Kidney (tissue), 14 donors: ENCODE data around the gene ARL15. TPM values are rescaled to one million over a fixed set of nuclear protein-coding genes. Genes with fewer than 3 reads are reported as not detected.
A peak's percentile ranks its signal among the peaks of the same experiment; 100 is the strongest.

Source experiments
- DNase-seq, 5 donors: peaks; one replicate each; pipeline ENCODE4 v3.0.0-alpha.2; 2013 to 2020
- FAIRE-seq: peaks from 2 replicates; lab custom pipeline; 2012; peaks lifted over from hg19 to GRCh38; lab: Jason Lieb, UNC
- H3K27ac ChIP-seq, 2 donors: one replicate each; pipeline ENCODE4 v1.7.0; 2013; ENCODE audit warnings: low read depth in 2 of 2, low read length in 2 of 2, inconsistent platforms in 1 of 2
- H3K27me3 ChIP-seq: one replicate; pipeline ENCODE4 v1.7.1; 2013; ENCODE audit warnings: low read length, inconsistent platforms; ENCODE audit not compliant: control insufficient read depth, insufficient read depth
- H3K36me3 ChIP-seq, 3 donors: one replicate each; pipeline versions ENCODE4 v1.7.0 to v1.7.1; 2013; ENCODE audit warnings: low read length in 3 of 3, control low read depth in 1 of 3, inconsistent platforms in 1 of 3; ENCODE audit not compliant: insufficient read depth in 3 of 3, control insufficient read depth in 2 of 3
- H3K4me1 ChIP-seq, 3 donors: one replicate each; pipeline versions ENCODE4 v1.7.0 to v1.7.1; 2013; ENCODE audit warnings: low read length in 3 of 3, inconsistent platforms in 1 of 3, low read depth in 1 of 3; ENCODE audit not compliant: control insufficient read depth in 2 of 3, insufficient read depth in 2 of 3
- H3K4me3 ChIP-seq, 3 donors: one replicate each; pipeline versions ENCODE4 v1.7.0 to v1.8.1; 2013; ENCODE audit warnings: low read length in 3 of 3, control low read depth in 1 of 3, inconsistent platforms in 1 of 3
- H3K9ac ChIP-seq, 3 donors: one replicate each; pipeline versions ENCODE4 v1.7.0 to v1.7.1; 2013; ENCODE audit warnings: low read length in 3 of 3, control low read depth in 1 of 3, inconsistent platforms in 1 of 3
- H3K9me3 ChIP-seq, 3 donors: one replicate each; pipeline versions ENCODE4 v1.7.0 to v1.7.1; 2013; ENCODE audit warnings: low read length in 3 of 3, control low read depth in 1 of 3, inconsistent platforms in 1 of 3; ENCODE audit not compliant: control insufficient read depth in 2 of 3, insufficient read depth in 1 of 3
- intact Hi-C: fragments of 100-400 bp; cut with DNase I; formaldehyde crosslinking; loops from one replicate; pipeline ENCODE4 v1.11.1; 2022
- polyA plus RNA-seq: library from polyadenylated mRNA; stranded (reverse); fragments of 350-450 nt; fragmentation: Illumina TruSeq; extraction: RNeasy Lipid Tissue Mini Kit (QIAGEN cat#74804); gene quantifications from one replicate; pipeline ENCODE4 v1.2.3, GENCODE V29; 2014; ENCODE audit warnings: low read depth, low replicate concordance; ENCODE audit not compliant: insufficient read depth
- total RNA-seq: library from RNA; stranded (reverse); fragmentation: NEBNext Ultra II Directional; extraction: Animal tissue kit (Norgen Biotek cat#: 25700); gene quantifications from one replicate; pipeline ENCODE4 v1.2.1, GENCODE V29; 2021
- TF ChIP-seq, protein P1 (sequence below): IDR thresholded peaks from 3 replicates; pipeline ENCODE4 v1.5.1; 2012; ENCODE audit warnings: mild to moderate bottlenecking, moderate library complexity, borderline replicate concordance; ENCODE audit not compliant: insufficient read depth; ENCODE audit errors: extremely low read depth
- donor health status: control.
- donor health status: control.
- donor health status: control.
- donor health status: control.
- donor health status: control.
- donor health status: DM: yes; HTN: yes; CAD: no.
- donor health status: Normal renal cell carcinoma (clear cell type).

The ARL15 gene
- total and polyA plus RNA-seq, 2 donors from 2014 or later: 21.1 to 36.6 TPM

DNA sequence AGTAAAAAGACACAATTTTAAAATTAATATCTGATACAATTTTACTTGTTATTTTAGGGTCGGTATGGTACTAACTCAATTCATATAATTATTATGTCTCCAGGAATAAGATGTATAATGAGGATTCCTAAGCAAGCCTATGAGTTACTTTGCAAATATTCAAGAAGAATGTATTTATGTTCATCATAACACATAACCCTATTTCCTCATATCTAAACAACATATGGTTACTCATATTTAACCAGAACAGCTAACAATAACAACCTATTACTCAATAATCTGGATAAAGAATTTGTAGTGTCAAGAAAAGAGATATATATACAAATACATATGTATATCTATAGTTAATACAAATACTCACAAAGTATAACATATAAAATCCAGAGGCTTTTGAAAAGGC lies 285.9 kb downstream of the ARL15 start:
- no peak for DNase-seq
- H3K4me3 ChIP-seq: no peak overlapping the region
- H3K27me3 ChIP-seq: no peaks in the 10 kb centered on the region
- H3K36me3 ChIP-seq: no peaks in the 10 kb centered on the region
- intact Hi-C loops: no loop called here
- no peaks in the 10 kb centered on the region for H3K4me1 ChIP-seq
- H3K27ac ChIP-seq: no peak overlapping the region
- FAIRE-seq: peak; percentile 35
- TF ChIP-seq, protein P1, sequence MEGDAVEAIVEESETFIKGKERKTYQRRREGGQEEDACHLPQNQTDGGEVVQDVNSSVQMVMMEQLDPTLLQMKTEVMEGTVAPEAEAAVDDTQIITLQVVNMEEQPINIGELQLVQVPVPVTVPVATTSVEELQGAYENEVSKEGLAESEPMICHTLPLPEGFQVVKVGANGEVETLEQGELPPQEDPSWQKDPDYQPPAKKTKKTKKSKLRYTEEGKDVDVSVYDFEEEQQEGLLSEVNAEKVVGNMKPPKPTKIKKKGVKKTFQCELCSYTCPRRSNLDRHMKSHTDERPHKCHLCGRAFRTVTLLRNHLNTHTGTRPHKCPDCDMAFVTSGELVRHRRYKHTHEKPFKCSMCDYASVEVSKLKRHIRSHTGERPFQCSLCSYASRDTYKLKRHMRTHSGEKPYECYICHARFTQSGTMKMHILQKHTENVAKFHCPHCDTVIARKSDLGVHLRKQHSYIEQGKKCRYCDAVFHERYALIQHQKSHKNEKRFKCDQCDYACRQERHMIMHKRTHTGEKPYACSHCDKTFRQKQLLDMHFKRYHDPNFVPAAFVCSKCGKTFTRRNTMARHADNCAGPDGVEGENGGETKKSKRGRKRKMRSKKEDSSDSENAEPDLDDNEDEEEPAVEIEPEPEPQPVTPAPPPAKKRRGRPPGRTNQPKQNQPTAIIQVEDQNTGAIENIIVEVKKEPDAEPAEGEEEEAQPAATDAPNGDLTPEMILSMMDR: no peak
- no peaks in the 10 kb centered on the region for H3K9me3 ChIP-seq
- H3K9ac ChIP-seq: no peak overlapping the region

DNA sequence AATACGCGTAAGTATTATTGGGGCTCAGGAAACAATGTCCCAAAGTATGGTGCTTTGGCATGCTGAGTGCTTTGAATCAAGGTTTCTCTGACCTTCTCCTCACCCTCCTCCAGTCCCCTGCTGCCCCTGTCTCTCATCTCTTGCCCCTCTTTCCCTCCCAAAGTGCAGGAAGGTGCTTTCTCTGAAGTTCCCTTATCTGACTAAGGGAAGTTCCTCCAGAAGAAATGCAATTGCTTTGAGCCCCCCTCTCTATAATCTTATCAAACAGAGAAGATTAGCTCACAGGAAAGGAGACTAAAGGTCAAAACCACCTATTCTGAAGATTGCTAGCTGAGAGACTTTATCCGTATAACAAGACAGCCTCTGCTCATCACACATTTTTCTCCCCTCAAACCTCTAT lies 288.1 kb downstream of the ARL15 start:
- TF ChIP-seq, protein P1: no peak
- no peak for DNase-seq

DNA sequence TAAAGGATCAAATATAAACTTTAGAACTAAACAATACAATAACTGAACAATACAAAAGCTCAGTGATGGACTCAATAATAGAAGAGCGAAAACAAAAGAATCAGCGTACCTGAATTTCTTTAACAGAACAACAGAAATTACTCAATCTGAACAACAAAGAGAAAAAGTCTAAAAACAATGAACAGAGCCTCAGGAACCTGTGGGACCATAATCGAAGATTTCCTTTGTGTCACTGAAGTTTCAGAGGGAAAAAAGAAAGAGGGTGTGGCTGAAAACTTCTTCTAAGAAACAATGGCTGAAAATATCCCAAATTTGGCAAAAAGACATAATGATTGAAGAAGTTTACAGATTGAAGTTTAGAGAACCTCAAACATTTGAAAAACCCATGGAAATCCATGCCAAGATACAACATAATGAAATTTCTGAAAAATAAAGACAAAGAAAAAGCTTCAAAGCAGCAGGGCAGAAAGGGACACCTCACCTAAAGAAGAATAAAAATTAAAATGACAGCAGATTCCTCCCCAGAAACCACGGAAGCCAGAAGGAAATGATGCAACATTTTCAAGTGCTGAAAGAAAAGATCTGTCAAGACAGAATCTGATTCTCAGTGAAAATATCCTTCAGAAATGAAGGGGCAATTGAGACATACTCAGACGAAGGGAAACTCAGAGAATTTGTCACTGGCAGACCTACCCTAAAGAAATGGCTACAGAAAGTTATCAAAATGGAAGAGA lies 288.8 kb downstream of the ARL15 start:
- Histone ChIP-seq H3K27me3 (no peaks in the 10 kb centered on the region), H3K36me3 (no peaks in the 10 kb centered on the region), H3K27ac (no peak overlapping the region), H3K9me3 (no peaks in the 10 kb centered on the region), H3K4me1 (no peaks in the 10 kb centered on the region), H3K4me3 (no peak overlapping the region), H3K9ac (no peak overlapping the region)
- FAIRE-seq (no peak), DNase-seq (no peak)
- intact Hi-C loops: no loop called here
- TF ChIP-seq, protein P1: no peak

More for the DNA sequence above, 288.1 kb downstream of the ARL15 start:
- FAIRE-seq: no peak
- Histone ChIP-seq H3K9me3 (no peaks in the 10 kb centered on the region), H3K27ac (no peak overlapping the region), H3K4me3 (no peak overlapping the region), H3K36me3 (no peaks in the 10 kb centered on the region), H3K4me1 (no peaks in the 10 kb centered on the region), H3K9ac (no peak overlapping the region), H3K27me3 (no peaks in the 10 kb centered on the region)
- intact Hi-C loops: no loop called here

DNA sequence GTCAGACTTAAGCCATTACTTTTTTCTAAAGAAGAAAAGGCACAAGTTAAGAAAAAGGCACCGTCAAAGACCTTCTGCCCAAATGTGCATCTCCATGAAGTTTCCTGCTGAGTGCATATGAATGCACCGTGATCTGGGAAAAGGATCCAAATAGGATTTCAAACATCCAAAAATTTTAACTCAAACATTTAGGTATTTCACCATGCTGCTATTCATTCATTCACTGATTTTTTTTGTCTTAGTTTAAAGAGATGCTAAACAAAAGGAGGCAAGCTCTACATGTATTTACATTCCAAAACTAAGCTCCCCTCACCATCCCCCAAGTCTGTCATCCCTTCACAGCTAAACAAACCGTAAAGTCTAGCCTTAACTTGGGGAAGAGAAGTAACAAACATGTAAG lies 291.9 kb downstream of the ARL15 start:
- DNase-seq: peak in 1 of 5 donors; percentile 30
- no peak for FAIRE-seq
- intact Hi-C loops: no loop called here
- peaks cover 0 to 9% (median 0%) of the 10 kb centered on the region in 3 donors for H3K9me3 ChIP-seq
- no peak overlapping the region for H3K27ac ChIP-seq
- TF ChIP-seq, protein P1: no peak
- H3K9ac ChIP-seq: no peak overlapping the region
- no peaks in the 10 kb centered on the region for H3K36me3 ChIP-seq
- no peak overlapping the region for H3K4me3 ChIP-seq
- H3K4me1 ChIP-seq: no peaks in the 10 kb centered on the region
- no peaks in the 10 kb centered on the region for H3K27me3 ChIP-seq
